GM12891 (cell line): Measurements from ENCODE around the gene ELAVL4.

ENCODE experiments used
- POLR2A ChIP-seq: IDR thresholded peaks from 2 replicates; pipeline ENCODE4 v1.6.1; 2011; ENCODE audit warnings: low read depth, low read length, control low read depth
- POLR2AphosphoS5 ChIP-seq: IDR thresholded peaks from 2 replicates; pipeline ENCODE4 v1.6.1; 2011; ENCODE audit warnings: low read depth, low read length, control low read depth

DNA sequence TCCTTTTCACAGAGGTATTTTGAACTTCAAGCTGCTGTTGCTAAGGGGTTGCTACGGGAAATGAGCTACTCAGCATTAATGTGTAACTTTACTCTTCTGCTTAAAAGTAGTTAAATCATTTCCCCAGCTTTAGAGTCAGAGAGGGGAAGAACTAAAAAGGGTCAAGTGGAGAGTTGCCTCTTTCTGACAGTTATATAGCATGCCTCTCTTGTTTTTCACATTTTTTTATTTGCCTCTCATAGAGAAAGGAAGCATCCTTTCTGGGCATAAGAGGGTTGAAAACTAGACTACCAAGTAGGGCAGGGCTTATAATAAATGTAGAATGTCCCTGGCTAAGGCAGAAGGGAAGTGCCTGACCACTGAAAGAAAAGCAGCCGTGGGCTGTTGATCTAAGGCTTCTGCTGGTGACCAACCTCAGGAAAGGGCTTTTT is 10.1 kb upstream of the ELAVL4 start:
- TF ChIP-seq POLR2A (no peak), POLR2AphosphoS5 (no peak)
